Measurements from ENCODE around the gene ACAP2.
A peak's percentile ranks its signal among the peaks of the same experiment; 100 is the strongest.

ACAP2 gene

DNA sequence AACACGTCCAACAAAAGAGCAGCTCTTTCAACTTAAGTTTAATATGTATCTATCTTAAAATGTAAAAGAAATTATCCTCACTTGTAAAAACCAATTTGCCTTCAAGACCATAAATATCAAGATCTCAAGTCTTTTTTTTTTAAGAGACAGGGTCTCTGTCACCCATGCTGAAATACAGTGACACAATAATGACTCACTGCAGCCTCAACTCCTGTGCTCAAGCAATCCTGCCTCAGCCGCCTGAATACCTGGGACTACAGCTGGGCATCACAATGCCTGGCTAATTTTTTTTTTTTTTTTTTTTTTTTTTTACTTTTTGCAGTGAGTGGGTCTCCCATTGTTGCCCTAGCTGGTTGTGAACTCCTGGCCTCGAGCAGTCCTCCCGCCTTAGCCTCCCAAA is 26.0 kb downstream of the ACAP2 start:
- DNase-seq (ENCODE audit: low spot score) = no peak
- TF ChIP-seq, protein P1, sequence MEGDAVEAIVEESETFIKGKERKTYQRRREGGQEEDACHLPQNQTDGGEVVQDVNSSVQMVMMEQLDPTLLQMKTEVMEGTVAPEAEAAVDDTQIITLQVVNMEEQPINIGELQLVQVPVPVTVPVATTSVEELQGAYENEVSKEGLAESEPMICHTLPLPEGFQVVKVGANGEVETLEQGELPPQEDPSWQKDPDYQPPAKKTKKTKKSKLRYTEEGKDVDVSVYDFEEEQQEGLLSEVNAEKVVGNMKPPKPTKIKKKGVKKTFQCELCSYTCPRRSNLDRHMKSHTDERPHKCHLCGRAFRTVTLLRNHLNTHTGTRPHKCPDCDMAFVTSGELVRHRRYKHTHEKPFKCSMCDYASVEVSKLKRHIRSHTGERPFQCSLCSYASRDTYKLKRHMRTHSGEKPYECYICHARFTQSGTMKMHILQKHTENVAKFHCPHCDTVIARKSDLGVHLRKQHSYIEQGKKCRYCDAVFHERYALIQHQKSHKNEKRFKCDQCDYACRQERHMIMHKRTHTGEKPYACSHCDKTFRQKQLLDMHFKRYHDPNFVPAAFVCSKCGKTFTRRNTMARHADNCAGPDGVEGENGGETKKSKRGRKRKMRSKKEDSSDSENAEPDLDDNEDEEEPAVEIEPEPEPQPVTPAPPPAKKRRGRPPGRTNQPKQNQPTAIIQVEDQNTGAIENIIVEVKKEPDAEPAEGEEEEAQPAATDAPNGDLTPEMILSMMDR (IDR thresholded peaks at IDR 0.05; ENCODE audit: extremely low read depth, missing control alignments) = no peak

DNA sequence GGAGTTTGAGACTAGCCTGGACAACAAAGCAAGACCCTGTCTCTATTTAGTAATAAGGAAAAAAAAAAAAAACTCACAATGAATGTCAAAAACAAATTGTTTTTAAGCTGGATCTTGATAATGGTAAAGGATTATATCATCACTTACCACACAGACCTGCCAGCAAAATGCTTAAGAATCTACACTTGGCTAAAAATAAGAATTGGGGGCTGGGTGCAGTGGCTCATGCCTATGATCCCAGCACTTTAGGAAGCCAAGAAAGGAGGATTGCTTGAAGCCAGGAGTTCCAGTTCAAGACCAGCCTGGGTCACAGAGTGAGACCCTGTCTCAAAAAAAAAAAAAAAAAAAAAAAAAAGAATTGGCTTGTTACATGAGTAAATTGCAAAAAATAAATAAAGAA is 31.0 kb downstream of the ACAP2 start:
- TF ChIP-seq, protein P1 (IDR thresholded peaks at IDR 0.05; ENCODE audit: extremely low read depth, missing control alignments) = no peak
- no peak for DNase-seq (ENCODE audit: low spot score)

DNA sequence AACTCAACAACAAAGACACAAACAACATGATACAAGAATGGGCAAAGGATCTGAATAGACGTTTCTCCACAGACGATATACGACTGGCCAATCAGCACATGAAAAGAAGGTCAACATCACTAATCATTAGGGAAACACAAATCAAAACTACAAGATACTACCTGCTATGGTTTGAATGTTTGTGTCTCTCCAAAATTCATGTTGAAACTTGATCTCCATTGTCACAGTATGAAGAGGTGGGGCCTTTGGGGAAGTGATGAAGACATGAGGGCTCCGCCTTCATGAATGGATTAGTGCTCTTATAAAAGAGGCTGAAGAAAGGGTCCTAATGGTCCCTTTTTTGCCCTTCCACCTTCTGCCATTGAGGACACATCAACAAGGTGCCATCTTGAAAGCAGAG is 32.3 kb downstream of the ACAP2 start:
- TF ChIP-seq, protein P1 (IDR thresholded peaks at IDR 0.05; ENCODE audit: extremely low read depth, missing control alignments) = no peak
- DNase-seq (ENCODE audit: low spot score) = no peak

DNA sequence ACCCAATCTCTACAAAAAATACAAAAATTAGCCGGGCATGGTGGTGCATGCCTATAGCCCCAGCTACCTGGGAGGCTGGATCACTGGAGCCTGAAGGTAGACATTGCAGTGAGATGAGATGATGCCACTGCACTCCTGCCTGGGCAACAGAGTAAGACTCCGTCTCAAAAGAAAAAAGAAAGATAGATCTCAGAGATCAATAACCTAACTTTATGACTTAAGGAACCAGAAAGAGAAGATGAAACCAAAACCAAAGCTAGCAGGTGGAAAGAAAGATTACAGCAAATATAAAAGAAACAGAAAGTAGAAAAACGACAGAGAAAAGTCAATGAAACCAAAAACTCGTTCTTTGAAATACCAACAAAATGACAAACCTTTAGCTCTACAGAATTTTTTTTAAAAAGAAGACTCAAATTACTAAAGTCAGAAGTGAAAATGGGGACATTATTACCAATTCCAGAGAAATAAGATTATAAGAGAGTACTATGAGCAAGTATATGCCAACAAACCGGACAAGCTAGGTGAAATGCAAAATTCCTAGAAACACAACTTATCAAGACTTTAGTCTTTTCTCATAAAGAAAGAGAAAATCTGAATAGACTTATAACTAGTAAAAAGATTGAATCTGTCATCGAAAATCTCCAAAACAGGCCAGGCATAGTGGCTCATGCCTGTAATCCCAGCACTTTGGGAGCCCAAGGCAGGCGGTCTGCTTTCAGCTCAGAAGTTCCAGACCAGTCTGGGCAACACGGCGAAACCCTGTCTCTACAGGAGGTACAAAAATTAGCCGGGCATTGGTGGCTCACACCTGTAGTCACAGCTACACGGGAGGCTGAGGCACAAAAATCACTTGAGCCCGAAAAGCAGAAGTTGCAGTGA is 35.0 kb downstream of the ACAP2 start:
- peak; percentile 11 for DNase-seq (ENCODE audit: low spot score)
- TF ChIP-seq, protein P1 (IDR thresholded peaks at IDR 0.05; ENCODE audit: extremely low read depth, missing control alignments) = no peak

DNA sequence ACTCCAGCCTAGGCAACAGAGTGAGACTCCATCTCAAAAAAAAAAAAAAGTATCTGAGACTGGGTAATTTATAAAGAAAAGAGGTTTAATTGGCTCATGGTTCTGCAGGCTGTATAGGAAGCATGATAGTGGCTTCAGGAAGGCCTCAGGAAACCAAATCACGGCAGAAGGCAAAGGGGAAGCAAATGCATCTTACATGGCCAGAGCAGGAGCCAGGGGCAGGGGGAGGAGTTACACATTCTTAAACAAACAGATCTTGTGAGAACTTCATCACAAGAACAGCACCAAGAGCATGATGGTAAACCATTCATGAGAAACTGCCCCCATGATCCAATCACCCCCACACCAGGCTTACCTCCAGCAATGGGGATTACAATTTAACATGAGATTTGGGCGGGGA is 37.2 kb downstream of the ACAP2 start:
- no peak for DNase-seq (ENCODE audit: low spot score)
- TF ChIP-seq, protein P1 (IDR thresholded peaks at IDR 0.05; ENCODE audit: extremely low read depth, missing control alignments) = no peak

DNA sequence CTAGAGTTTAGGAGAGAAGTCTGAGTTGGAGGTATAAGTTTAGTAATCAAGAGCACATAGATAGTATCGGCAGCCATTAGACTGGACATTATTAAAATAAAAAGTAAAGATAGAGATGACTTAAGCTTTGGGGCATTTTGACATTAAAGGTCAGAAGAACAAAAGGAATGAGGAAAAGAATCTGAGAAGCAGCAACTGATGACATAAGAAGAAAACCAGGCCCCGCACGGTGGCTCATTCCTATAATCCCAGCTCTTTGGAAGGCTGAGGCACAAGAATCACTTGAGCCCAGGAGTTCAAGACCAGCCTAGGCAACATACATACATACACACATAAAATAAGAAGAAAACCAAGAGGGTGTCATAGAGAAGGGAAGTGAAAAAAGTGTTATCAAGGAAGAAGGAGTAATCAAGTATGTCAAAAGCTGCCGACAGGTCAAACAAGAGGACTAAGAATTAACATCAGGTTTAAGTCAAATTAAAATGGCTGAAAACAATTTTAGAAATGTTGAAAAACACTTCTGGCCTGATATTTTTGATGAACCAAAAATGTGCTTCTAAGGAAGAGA is 38.9 kb downstream of the ACAP2 start:
- no peak for DNase-seq (ENCODE audit: low spot score)
- TF ChIP-seq, protein P1 (IDR thresholded peaks at IDR 0.05; ENCODE audit: extremely low read depth, missing control alignments) = no peak

DNA sequence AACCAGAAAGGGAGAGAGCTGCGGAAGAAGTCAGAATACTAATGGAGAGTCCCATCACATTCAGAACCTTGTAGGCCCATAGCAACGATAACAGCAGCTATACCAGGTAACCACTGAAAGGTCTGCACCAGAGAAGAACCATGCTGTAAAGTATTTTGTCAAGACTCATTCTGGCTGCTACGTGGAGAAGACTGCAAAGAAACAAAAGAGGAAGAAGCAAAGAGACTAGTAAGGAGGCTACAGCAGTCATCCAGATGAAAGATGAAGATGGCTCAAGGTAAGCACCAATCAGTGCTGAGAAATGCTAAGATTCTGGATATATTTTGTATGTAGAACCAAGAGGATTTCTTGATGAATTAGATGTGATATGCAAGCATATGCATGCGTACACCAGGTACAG is 39.6 kb downstream of the ACAP2 start:
- no peak for DNase-seq (ENCODE audit: low spot score)
- TF ChIP-seq, protein P1 (IDR thresholded peaks at IDR 0.05; ENCODE audit: extremely low read depth, missing control alignments) = no peak
